ELF-1 (cell line): Measurements from ENCODE around the gene SMLR1.
A peak's percentile ranks its signal among the peaks of the same experiment; 100 is the strongest.
"Not testable (repeated sequence)": the region's sequence is repeated elsewhere in the genome, so short reads cannot be mapped to it uniquely, and the experiment has no call there.

Experiments used
- DNase-seq: peaks from one replicate; pipeline ENCODE4 v3.0.0-alpha.2; 2016; ENCODE audit warnings: low read depth, low spot score

Gene SMLR1

GRCh38 chr6:130827247-130828149, at the start of gene SMLR1:
TSS of gene SMLR1 (plus strand) at chr6:130827406. CDS start at chr6:130827414, 8 bp downstream.
- DNase-seq: no peak

- DNase-seq: no peak
Measured at GRCh38 chr6:130778946-130779657, 48.1 kb upstream of the SMLR1 start.

GRCh38 chr6:130779658-130780033, 47.6 kb upstream of the SMLR1 start:
- DNase-seq: no peak

- no peak for DNase-seq
Measured at GRCh38 chr6:130780122-130780521, 47.1 kb upstream of the SMLR1 start.

GRCh38 chr6:130781557-130781956, 45.6 kb upstream of the SMLR1 start:
- no peak for DNase-seq

- DNase-seq: no peak
Measured at GRCh38 chr6:130783416-130784107, 43.6 kb upstream of the SMLR1 start.

GRCh38 chr6:130787726-130788500, 39.3 kb upstream of the SMLR1 start:
- DNase-seq: no peak

GRCh38 chr6:130788954-130789353, 38.3 kb upstream of the SMLR1 start:
- no peak for DNase-seq

- DNase-seq: no peak
Measured at GRCh38 chr6:130794010-130794697, 33.1 kb upstream of the SMLR1 start.

- no peak for DNase-seq
Measured at GRCh38 chr6:130794738-130795137, 32.5 kb upstream of the SMLR1 start.

GRCh38 chr6:130796313-130796905, 30.8 kb upstream of the SMLR1 start:
- peak; percentile 38 for DNase-seq

GRCh38 chr6:130797061-130797460, 30.1 kb upstream of the SMLR1 start:
- DNase-seq: no peak

- not testable (repeated sequence) for DNase-seq
Measured at GRCh38 chr6:130801368-130801767, 25.8 kb upstream of the SMLR1 start.

- DNase-seq: no peak
Measured at GRCh38 chr6:130810307-130811030, 16.7 kb upstream of the SMLR1 start.

GRCh38 chr6:130811932-130812331, 15.3 kb upstream of the SMLR1 start:
- no peak for DNase-seq

- no peak for DNase-seq
Measured at GRCh38 chr6:130814506-130814905, 12.7 kb upstream of the SMLR1 start.

- DNase-seq: no peak
Measured at GRCh38 chr6:130815200-130816071, 11.8 kb upstream of the SMLR1 start.

GRCh38 chr6:130822736-130823135, 4.5 kb upstream of the SMLR1 start:
- no peak for DNase-seq
